HL-60 (cell line): Measurements from ENCODE around the gene CCRL2.

Experiments
- DNase-seq, 2 experiments: peaks; one replicate each; pipeline ENCODE4 v3.0.0-alpha.2; 2010 to 2020; ENCODE audit warnings: low read depth in 1 of 2, low spot score in 1 of 2
- H3K27ac ChIP-seq: fragments of 250-450 bp; sonication (Bioruptor Pico); replicated peaks from 2 replicates; pipeline ENCODE4 v1.5.1; 2020; ENCODE audit warnings: mild to moderate bottlenecking, moderate library complexity
- H3K27me3 ChIP-seq: fragments of 250-450 bp; sonication (Bioruptor Pico); 2 replicates; pipeline ENCODE4 v1.5.1; 2021; ENCODE audit warnings: mild to moderate bottlenecking, moderate library complexity; ENCODE audit not compliant: insufficient read depth, poor library complexity, severe bottlenecking
- H3K4me3 ChIP-seq: replicated peaks from 2 replicates; pipeline ENCODE4 v1.5.1; 2011; ENCODE audit warnings: mild to moderate bottlenecking, control low read depth, low read length; ENCODE audit not compliant: insufficient read depth
- GABPA ChIP-seq: IDR thresholded peaks from 2 replicates; pipeline ENCODE4 v1.6.1; 2012; ENCODE audit warnings: low read depth
- POLR2AphosphoS5 ChIP-seq: IDR thresholded peaks from 2 replicates; pipeline ENCODE4 v1.6.1; 2012; ENCODE audit warnings: low read depth
- SPI1 ChIP-seq: IDR thresholded peaks from 2 replicates; pipeline ENCODE4 v1.6.1; 2012; ENCODE audit warnings: low read depth, mild to moderate bottlenecking, borderline replicate concordance
- TF ChIP-seq, protein P1 (sequence below): IDR thresholded peaks from 2 replicates; pipeline ENCODE4 v1.6.1; 2012; ENCODE audit warnings: low read depth; ENCODE audit not compliant: insufficient replicate concordance
- TF ChIP-seq, protein P2 (sequence below): IDR thresholded peaks from one replicate; pipeline ENCODE4 v1.5.1; 2011; ENCODE audit warnings: low read length, control low read depth, inconsistent platforms; ENCODE audit not compliant: insufficient read depth

The CCRL2 gene

DNA sequence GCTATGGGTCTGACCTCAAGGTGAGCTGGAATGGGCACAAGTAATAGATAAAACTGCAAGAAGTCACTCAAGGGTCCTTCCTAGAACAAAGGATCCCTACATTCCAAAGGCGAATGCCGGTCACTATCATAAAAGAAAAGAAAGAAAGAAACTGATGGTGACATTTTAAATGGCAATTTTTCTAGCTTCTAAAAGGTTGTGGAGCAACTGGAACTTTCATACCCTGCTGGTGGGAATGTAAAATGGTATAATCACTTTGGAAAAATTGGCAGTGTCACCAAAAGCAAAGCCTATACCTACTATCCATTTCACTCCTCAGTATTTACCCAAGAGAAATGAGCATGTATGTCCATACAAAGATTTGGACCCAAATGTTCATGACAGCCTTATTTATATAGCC lies 4.2 kb downstream of the CCRL2 start:
- DNase-seq = no peak
- TF ChIP-seq POLR2AphosphoS5 (no peak), SPI1 (no peak), GABPA (no peak)
- TF ChIP-seq, protein P1, sequence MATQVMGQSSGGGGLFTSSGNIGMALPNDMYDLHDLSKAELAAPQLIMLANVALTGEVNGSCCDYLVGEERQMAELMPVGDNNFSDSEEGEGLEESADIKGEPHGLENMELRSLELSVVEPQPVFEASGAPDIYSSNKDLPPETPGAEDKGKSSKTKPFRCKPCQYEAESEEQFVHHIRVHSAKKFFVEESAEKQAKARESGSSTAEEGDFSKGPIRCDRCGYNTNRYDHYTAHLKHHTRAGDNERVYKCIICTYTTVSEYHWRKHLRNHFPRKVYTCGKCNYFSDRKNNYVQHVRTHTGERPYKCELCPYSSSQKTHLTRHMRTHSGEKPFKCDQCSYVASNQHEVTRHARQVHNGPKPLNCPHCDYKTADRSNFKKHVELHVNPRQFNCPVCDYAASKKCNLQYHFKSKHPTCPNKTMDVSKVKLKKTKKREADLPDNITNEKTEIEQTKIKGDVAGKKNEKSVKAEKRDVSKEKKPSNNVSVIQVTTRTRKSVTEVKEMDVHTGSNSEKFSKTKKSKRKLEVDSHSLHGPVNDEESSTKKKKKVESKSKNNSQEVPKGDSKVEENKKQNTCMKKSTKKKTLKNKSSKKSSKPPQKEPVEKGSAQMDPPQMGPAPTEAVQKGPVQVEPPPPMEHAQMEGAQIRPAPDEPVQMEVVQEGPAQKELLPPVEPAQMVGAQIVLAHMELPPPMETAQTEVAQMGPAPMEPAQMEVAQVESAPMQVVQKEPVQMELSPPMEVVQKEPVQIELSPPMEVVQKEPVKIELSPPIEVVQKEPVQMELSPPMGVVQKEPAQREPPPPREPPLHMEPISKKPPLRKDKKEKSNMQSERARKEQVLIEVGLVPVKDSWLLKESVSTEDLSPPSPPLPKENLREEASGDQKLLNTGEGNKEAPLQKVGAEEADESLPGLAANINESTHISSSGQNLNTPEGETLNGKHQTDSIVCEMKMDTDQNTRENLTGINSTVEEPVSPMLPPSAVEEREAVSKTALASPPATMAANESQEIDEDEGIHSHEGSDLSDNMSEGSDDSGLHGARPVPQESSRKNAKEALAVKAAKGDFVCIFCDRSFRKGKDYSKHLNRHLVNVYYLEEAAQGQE = no peak
- TF ChIP-seq, protein P2, sequence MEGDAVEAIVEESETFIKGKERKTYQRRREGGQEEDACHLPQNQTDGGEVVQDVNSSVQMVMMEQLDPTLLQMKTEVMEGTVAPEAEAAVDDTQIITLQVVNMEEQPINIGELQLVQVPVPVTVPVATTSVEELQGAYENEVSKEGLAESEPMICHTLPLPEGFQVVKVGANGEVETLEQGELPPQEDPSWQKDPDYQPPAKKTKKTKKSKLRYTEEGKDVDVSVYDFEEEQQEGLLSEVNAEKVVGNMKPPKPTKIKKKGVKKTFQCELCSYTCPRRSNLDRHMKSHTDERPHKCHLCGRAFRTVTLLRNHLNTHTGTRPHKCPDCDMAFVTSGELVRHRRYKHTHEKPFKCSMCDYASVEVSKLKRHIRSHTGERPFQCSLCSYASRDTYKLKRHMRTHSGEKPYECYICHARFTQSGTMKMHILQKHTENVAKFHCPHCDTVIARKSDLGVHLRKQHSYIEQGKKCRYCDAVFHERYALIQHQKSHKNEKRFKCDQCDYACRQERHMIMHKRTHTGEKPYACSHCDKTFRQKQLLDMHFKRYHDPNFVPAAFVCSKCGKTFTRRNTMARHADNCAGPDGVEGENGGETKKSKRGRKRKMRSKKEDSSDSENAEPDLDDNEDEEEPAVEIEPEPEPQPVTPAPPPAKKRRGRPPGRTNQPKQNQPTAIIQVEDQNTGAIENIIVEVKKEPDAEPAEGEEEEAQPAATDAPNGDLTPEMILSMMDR = no peak
- Histone ChIP-seq H3K27me3 (no peaks in the 10 kb centered on the region), H3K27ac (no peak overlapping the region), H3K4me3 (no peak overlapping the region)

DNA sequence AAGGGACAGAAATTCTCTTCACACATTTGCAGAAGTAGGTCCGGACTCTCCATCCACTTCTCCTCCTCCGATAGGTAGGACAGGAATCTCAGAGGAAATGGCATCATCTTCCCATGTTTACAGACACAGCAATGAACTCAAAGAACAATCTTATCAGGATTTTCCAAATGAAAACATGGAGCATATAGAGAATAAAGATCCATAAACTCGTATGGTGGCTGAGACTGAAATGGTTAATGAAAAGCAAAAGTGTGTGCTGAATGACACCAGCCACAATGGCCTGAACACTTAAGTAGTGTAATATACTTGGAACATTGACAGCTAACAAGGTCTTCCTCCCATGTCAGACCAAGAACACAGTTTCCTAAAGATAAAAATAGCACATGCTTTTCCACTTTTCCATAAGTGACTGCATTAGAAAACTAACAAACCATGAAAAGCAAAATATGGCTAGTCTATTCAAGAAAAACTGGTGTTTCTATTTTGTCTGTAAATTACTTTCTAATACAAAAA lies 5.8 kb downstream of the CCRL2 start:
- Histone ChIP-seq H3K4me3 (no peak overlapping the region), H3K27me3 (no peaks in the 10 kb centered on the region), H3K27ac (no peak overlapping the region)
- no peak for DNase-seq
- TF ChIP-seq, protein P1 = no peak
- no peak for TF ChIP-seq SPI1

DNA sequence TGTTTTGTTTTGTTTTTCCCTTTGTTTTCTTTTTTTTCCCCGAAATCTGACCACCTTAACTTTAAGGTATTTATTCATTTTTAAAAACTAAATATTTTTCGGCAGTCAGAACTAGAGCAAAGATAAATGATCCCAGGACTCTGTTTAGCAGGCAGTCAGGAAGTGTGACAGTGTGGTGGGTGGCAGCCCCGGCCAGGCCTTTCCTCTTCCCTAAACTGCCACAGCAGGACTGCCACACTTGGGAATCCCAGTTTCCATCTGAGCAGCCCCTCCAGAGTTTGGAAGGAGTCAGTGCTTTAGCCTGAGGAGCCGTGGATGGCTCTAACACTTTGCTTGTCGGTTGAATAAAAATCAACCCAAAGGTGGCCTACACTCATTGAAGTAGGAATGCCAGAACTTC lies 6.9 kb downstream of the CCRL2 start:
- no peak for DNase-seq
- Histone ChIP-seq H3K4me3 (no peak overlapping the region), H3K27ac (no peak overlapping the region), H3K27me3 (no peaks in the 10 kb centered on the region)
- TF ChIP-seq, protein P1 = no peak
- TF ChIP-seq SPI1 (no peak), GABPA (no peak), POLR2AphosphoS5 (no peak)
- TF ChIP-seq, protein P2 = no peak

DNA sequence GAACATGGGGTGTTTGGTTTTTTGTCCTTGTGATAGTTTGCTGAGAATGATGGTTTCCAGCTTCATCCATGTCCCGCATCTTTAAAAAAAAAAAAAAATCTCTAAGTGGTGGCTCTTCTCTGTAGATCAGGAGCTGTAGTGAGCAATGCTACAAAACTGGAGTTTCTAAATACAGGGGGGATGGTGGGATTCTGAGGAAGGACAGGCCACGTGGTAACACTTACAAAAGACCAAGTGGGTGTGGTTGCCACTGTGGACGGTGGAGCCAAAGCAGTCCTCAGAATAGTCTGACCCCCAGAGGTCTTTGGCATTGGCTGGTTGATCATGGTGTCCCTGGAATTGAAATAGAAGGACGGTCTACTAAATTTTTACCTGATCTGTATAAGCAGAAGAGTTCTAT lies 7.7 kb downstream of the CCRL2 start:
- no peak for DNase-seq
- no peak overlapping the region for H3K4me3 ChIP-seq
- TF ChIP-seq POLR2AphosphoS5 = no peak
- TF ChIP-seq GABPA = no peak
- TF ChIP-seq, protein P2 = no peak
- TF ChIP-seq SPI1 = no peak
- TF ChIP-seq, protein P1 = no peak
- no peak overlapping the region for H3K27ac ChIP-seq
- no peaks in the 10 kb centered on the region for H3K27me3 ChIP-seq
